Measurements from ENCODE around the gene SDR9C7.
"Not testable (repeated sequence)": the region's sequence is repeated elsewhere in the genome, so short reads cannot be mapped to it uniquely, and the experiment has no call there.

The SDR9C7 gene

GRCh38 chr12:56943878-56944277 lies 9.7 kb upstream of the SDR9C7 start:
- TF ChIP-seq CTCF (IDR thresholded peaks at IDR 0.05; ENCODE audit: insufficient read depth, low read depth, low read length, missing control alignments) = no peak
- no peak overlapping the region for H3K4me3 ChIP-seq (ENCODE audit: low read length)
- no peak for DNase-seq (ENCODE audit: low read depth)

- not testable (repeated sequence) for H3K4me3 ChIP-seq (ENCODE audit: low read length); DNase-seq (ENCODE audit: low read depth)
These were observed 9.2 kb upstream of the SDR9C7 start for GRCh38 chr12:56943374-56943773.

- peak; percentile 86 for DNase-seq (ENCODE audit: low read depth)
- no peak overlapping the region for H3K4me3 ChIP-seq (ENCODE audit: low read length)
- TF ChIP-seq CTCF (IDR thresholded peaks at IDR 0.05; ENCODE audit: insufficient read depth, low read depth, low read length, missing control alignments) = peak; percentile 4
These were observed 7.2 kb upstream of the SDR9C7 start for GRCh38 chr12:56941299-56942017.

- not testable (repeated sequence) for H3K4me3 ChIP-seq (ENCODE audit: low read length); DNase-seq (ENCODE audit: low read depth)
These were observed 6.7 kb upstream of the SDR9C7 start for GRCh38 chr12:56940942-56941298.

GRCh38 chr12:56935752-56936151 lies 1.5 kb upstream of the SDR9C7 start:
- TF ChIP-seq CTCF (IDR thresholded peaks at IDR 0.05; ENCODE audit: insufficient read depth, low read depth, low read length, missing control alignments) = no peak
- no peak for DNase-seq (ENCODE audit: low read depth)
- H3K4me3 ChIP-seq (ENCODE audit: low read length) = no peak overlapping the region

- DNase-seq (ENCODE audit: low read depth) = peak; percentile 60
- no peak for TF ChIP-seq CTCF (IDR thresholded peaks at IDR 0.05; ENCODE audit: insufficient read depth, low read depth, low read length, missing control alignments)
- H3K4me3 ChIP-seq (ENCODE audit: low read length) = no peak overlapping the region
These were observed 949 bp upstream of the SDR9C7 start for GRCh38 chr12:56935157-56935556.

GRCh38 chr12:56932867-56933266 lies 1.3 kb downstream of the SDR9C7 start:
- H3K4me3 ChIP-seq (ENCODE audit: low read length) = no peak overlapping the region
- peak; percentile 92 for DNase-seq (ENCODE audit: low read depth)
- TF ChIP-seq CTCF (IDR thresholded peaks at IDR 0.05; ENCODE audit: insufficient read depth, low read depth, low read length, missing control alignments) = no peak

GRCh38 chr12:56932146-56932545 lies 2.1 kb downstream of the SDR9C7 start:
- H3K4me3 ChIP-seq (ENCODE audit: low read length) = no peak overlapping the region
- TF ChIP-seq CTCF (IDR thresholded peaks at IDR 0.05; ENCODE audit: insufficient read depth, low read depth, low read length, missing control alignments) = no peak
- DNase-seq (ENCODE audit: low read depth) = no peak

All from epithelial cell of esophagus (primary cell).